Right lobe of liver (tissue), 4 donors: ENCODE data around the gene FAM117B.

Experiments used
- CTCF ChIP-seq, 4 donors: fragments of 200-600 bp in 3 of 4; fragments of 450-650 bp in 1 of 4; IDR thresholded peaks; one replicate each; pipeline versions ENCODE4 v1.5.1 to v1.8.0; 2016 to 2022; ENCODE audit warnings: antibody characterized with exemption in 4 of 4, mild to moderate bottlenecking in 2 of 4
- POLR2A ChIP-seq: fragments of 450-650 bp; IDR thresholded peaks from one replicate; pipeline ENCODE4 v1.6.1; 2017; ENCODE audit warnings: antibody characterized with exemption, mild to moderate bottlenecking
- donor health status: DM: no; HTN: no; CAD: no.
- donor health status: DM: no; HTN: no; CAD: no.
- donor health status: DM: no; HTN: yes; CAD: no.

DNA sequence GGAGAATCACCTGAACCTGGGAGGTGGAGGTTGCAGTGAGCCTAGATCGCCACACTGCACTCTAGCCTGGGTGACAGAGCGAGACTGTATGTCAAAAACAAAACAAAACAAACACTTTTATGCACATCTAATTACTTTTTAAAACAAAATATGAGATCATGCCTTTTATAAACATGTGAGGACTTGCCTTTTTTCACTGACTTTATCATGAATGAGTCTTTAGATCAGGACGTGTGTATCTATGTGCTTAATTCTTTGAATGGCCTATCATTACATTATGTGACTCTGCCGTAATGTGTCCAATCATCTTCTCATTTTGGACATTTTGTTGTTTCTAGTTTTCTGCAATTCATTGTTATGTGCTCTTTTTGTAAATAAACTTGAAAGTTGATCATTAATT lies 58.7 kb downstream of the FAM117B start:
- TF ChIP-seq CTCF (IDR thresholded peaks at IDR 0.05) (no peak), POLR2A (no peak)
